Measurements from ENCODE around the gene BAHCC1. TPM values are rescaled to one million over a fixed set of nuclear protein-coding genes. Genes with fewer than 3 reads are reported as not detected.

Gene BAHCC1
- total and polyA plus RNA-seq, 2 donors: 10.1 to 15.9 TPM

- H3K36me3 ChIP-seq (ENCODE audit: insufficient read depth): no peaks in the 10 kb centered on the region
- H3K4me3 ChIP-seq (ENCODE audit: low read depth, low read length): no peak overlapping the region
- no peak overlapping the region for H3K27ac ChIP-seq (ENCODE audit: low read depth)
- 59% methylated on average over 12 of the region's 12 CpGs for WGBS
- no peaks in the 10 kb centered on the region for H3K4me1 ChIP-seq (ENCODE audit: insufficient read depth)
- DNase-seq (ENCODE audit: extremely low spot score): no peak
Measured at GRCh38 chr17:81502471-81503017, 107.3 kb downstream of the BAHCC1 start.

- no peak overlapping the region for H3K27ac ChIP-seq (ENCODE audit: low read depth)
- DNase-seq (ENCODE audit: extremely low spot score): no peak
- no peaks in the 10 kb centered on the region for H3K36me3 ChIP-seq (ENCODE audit: insufficient read depth)
- H3K4me3 ChIP-seq (ENCODE audit: low read depth, low read length): no peak overlapping the region
- H3K4me1 ChIP-seq (ENCODE audit: insufficient read depth): no peaks in the 10 kb centered on the region
Measured at GRCh38 chr17:81503619-81504018, 108.4 kb downstream of the BAHCC1 start.

GRCh38 chr17:81508639-81509206 is 113.5 kb downstream of the BAHCC1 start:
- Histone ChIP-seq H3K4me1 (ENCODE audit: insufficient read depth) (no peaks in the 10 kb centered on the region), H3K4me3 (ENCODE audit: low read depth, low read length) (peak overlapping the region; percentile 97), H3K36me3 (ENCODE audit: insufficient read depth) (peaks cover 4% of the 10 kb centered on the region), H3K27ac (ENCODE audit: low read depth) (no peak overlapping the region)
- DNase-seq (ENCODE audit: extremely low spot score): no peak
- WGBS: 53% methylated on average over 10 of the region's 10 CpGs

GRCh38 chr17:81509207-81509971 is 114.1 kb downstream of the BAHCC1 start:
- peak overlapping the region; percentile 34 for H3K27ac ChIP-seq (ENCODE audit: low read depth)
- WGBS: 19% methylated on average over 12 of the region's 12 CpGs
- DNase-seq (ENCODE audit: extremely low spot score): no peak

GRCh38 chr17:81509972-81510784 is 114.9 kb downstream of the BAHCC1 start:
- Histone ChIP-seq H3K36me3 (ENCODE audit: insufficient read depth) (peaks cover 4% of the 10 kb centered on the region), H3K4me3 (ENCODE audit: low read depth, low read length) (peak overlapping the region; percentile 97), H3K27ac (ENCODE audit: low read depth) (peak overlapping the region; percentile 55)

More at GRCh38 chr17:81509207-81509971, 114.1 kb downstream of the BAHCC1 start:
- peaks cover 4% of the 10 kb centered on the region for H3K36me3 ChIP-seq (ENCODE audit: insufficient read depth)
- peak overlapping the region; percentile 97 for H3K4me3 ChIP-seq (ENCODE audit: low read depth, low read length)
- no peaks in the 10 kb centered on the region for H3K4me1 ChIP-seq (ENCODE audit: insufficient read depth)

GRCh38 chr17:81510785-81511553 is 115.7 kb downstream of the BAHCC1 start:
- 3% methylated on average over 48 of the region's 48 CpGs for WGBS

More at GRCh38 chr17:81509972-81510784, 114.9 kb downstream of the BAHCC1 start:
- H3K4me1 ChIP-seq (ENCODE audit: insufficient read depth): no peaks in the 10 kb centered on the region
- no peak for DNase-seq (ENCODE audit: extremely low spot score)
- 5% methylated on average over 22 of the region's 22 CpGs for WGBS

GRCh38 chr17:81511554-81511803 is 116.2 kb downstream of the BAHCC1 start:
- Histone ChIP-seq H3K36me3 (ENCODE audit: insufficient read depth) (peaks cover 4% of the 10 kb centered on the region), H3K4me3 (ENCODE audit: low read depth, low read length) (peak overlapping the region; percentile 97), H3K4me1 (ENCODE audit: insufficient read depth) (no peaks in the 10 kb centered on the region), H3K27ac (ENCODE audit: low read depth) (peak overlapping the region; percentile 63)
- no peak for DNase-seq (ENCODE audit: extremely low spot score)
- WGBS: 2% methylated on average over 9 of the region's 9 CpGs

More at GRCh38 chr17:81510785-81511553, 115.7 kb downstream of the BAHCC1 start:
- H3K4me1 ChIP-seq (ENCODE audit: insufficient read depth): no peaks in the 10 kb centered on the region
- DNase-seq (ENCODE audit: extremely low spot score): no peak
- peaks cover 4% of the 10 kb centered on the region for H3K36me3 ChIP-seq (ENCODE audit: insufficient read depth)
- H3K4me3 ChIP-seq (ENCODE audit: low read depth, low read length): peak overlapping the region; percentile 97
- H3K27ac ChIP-seq (ENCODE audit: low read depth): peak overlapping the region; percentile 63

GRCh38 chr17:81511804-81512561 is 116.7 kb downstream of the BAHCC1 start:
- Histone ChIP-seq H3K36me3 (ENCODE audit: insufficient read depth) (peaks cover 4% of the 10 kb centered on the region), H3K4me1 (ENCODE audit: insufficient read depth) (no peaks in the 10 kb centered on the region), H3K4me3 (ENCODE audit: low read depth, low read length) (peak overlapping the region; percentile 97), H3K27ac (ENCODE audit: low read depth) (peak overlapping the region; percentile 90)
- WGBS: under 1% methylated on average over 62 of the region's 62 CpGs
- DNase-seq (ENCODE audit: extremely low spot score): no peak

- H3K27ac ChIP-seq (ENCODE audit: low read depth): peak within 1 kb of the TSS; percentile 99
- under 1% methylated on average over 111 of the region's 111 CpGs for WGBS
- DNase-seq (ENCODE audit: extremely low spot score): peak; percentile 78
Measured at GRCh38 chr17:81512562-81513371, 117.5 kb downstream of the BAHCC1 start, which contains the start of gene ACTG1. Gene ACTG1 (minus strand): TSS chr17:81512799. CDS start chr17:81512354, 445 bp downstream.

GRCh38 chr17:81513372-81513752 is 118.1 kb downstream of the BAHCC1 start:
- DNase-seq (ENCODE audit: extremely low spot score): no peak
- Histone ChIP-seq H3K4me1 (ENCODE audit: insufficient read depth) (no peaks in the 10 kb centered on the region), H3K36me3 (ENCODE audit: insufficient read depth) (peaks cover 4% of the 10 kb centered on the region), H3K4me3 (ENCODE audit: low read depth, low read length) (peak overlapping the region; percentile 81), H3K27ac (ENCODE audit: low read depth) (peak overlapping the region; percentile 99)
- under 1% methylated on average over 23 of the region's 23 CpGs for WGBS

More at GRCh38 chr17:81512562-81513371, 117.5 kb downstream of the BAHCC1 start, which contains the start of gene ACTG1:
- H3K4me3 ChIP-seq (ENCODE audit: low read depth, low read length): peak within 1 kb of the TSS; percentile 97
- H3K4me1 ChIP-seq (ENCODE audit: insufficient read depth): no peaks in the 10 kb centered on the region
- peaks cover 4% of the 10 kb centered on the region for H3K36me3 ChIP-seq (ENCODE audit: insufficient read depth)

GRCh38 chr17:81513753-81514488 is 118.7 kb downstream of the BAHCC1 start:
- H3K4me3 ChIP-seq (ENCODE audit: low read depth, low read length): peak overlapping the region; percentile 81
- peaks cover 4% of the 10 kb centered on the region for H3K36me3 ChIP-seq (ENCODE audit: insufficient read depth)
- WGBS: under 1% methylated on average over 64 of the region's 64 CpGs
- peak overlapping the region; percentile 99 for H3K27ac ChIP-seq (ENCODE audit: low read depth)
- no peaks in the 10 kb centered on the region for H3K4me1 ChIP-seq (ENCODE audit: insufficient read depth)
- DNase-seq (ENCODE audit: extremely low spot score): no peak

Measured in urinary bladder (tissue), 4 donors.